SH-SY5Y (cell line): Measurements from ENCODE around the gene CNMD.

Experiments
- GATA2 ChIP-seq: IDR thresholded peaks from 2 replicates; pipeline ENCODE4 v1.6.1; 2011; ENCODE audit warnings: mild to moderate bottlenecking, low read depth, low read length
- GATA3 ChIP-seq: IDR thresholded peaks from 2 replicates; pipeline ENCODE4 v1.6.1; 2011; ENCODE audit warnings: low read depth, mild to moderate bottlenecking, low read length, moderate library complexity

DNA sequence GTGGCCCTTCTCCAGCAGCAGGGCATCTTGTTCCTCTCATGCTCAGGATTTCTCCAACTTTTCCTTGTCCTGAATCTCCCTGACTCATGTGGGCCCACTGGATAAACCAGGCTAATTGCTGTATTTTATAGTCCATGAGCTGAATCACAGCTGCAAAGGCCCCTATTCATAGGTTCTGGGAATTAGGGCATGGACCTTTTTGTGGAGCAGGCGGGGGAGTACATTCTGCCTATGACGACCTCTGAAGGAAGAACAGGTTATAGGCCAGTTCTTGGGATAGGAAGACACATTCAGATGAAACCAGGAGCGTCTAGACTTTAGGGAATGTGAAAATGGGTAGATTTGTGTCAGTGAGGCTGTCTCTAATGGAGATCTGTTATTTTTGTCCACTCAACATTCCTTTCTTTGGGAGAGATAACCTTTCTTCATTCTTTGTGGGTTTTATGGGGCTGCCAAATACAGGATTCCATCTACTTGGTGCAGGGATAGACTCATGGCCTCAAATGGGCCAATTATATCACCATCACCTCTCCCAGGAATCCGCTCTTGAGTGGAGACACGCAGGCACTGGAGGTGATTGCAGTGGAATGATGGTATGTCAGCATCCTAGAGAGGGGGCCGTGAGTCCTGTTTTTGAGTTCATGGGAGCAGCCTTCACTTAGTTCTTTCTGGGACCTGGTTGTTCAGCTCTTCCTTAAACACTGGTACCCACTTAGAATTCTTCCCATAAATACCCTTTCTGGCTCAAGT lies 45.1 kb upstream of the CNMD start:
- TF ChIP-seq GATA2 = no peak
- TF ChIP-seq GATA3 = no peak
